ENCODE data around the gene SAMD8. TPM values are rescaled to one million over a fixed set of nuclear protein-coding genes. Genes with fewer than 3 reads are reported as not detected.

The SAMD8 gene
- total and polyA plus RNA-seq, 10 of the 15 experiments (the other 5 are each of a cell fraction or from before 2014, with no cell fraction given): 2.8 to 26.0 (median 9.3) TPM

GRCh38 chr10:75136346-75136745 is 24.9 kb downstream of the SAMD8 start:
- no peak for TF ChIP-seq CREB1 (IDR thresholded peaks at IDR 0.05; ENCODE audit: low read depth)
- TF ChIP-seq MYC (IDR thresholded peaks at IDR 0.05; ENCODE audit: insufficient read depth, insufficient read length, insufficient replicate concordance, low read length, severe bottlenecking): no peak
- TF ChIP-seq NFYB (IDR thresholded peaks at IDR 0.05; ENCODE audit: insufficient read depth, low read depth, low read length): no peak
- no peak for TF ChIP-seq STAT3 (IDR thresholded peaks at IDR 0.05; ENCODE audit: low read depth, low read length)
- TF ChIP-seq FOXK2 (IDR thresholded peaks at IDR 0.05): no peak
- TF ChIP-seq CBFB (IDR thresholded peaks at IDR 0.05; ENCODE audit: low read depth): no peak
- Histone ChIP-seq H3K4me3 (no peak overlapping the region), H3K9me3 (replicated peaks; ENCODE audit: control insufficient read depth, insufficient read depth, low read length) (no peaks in the 10 kb centered on the region), H3K36me3 (ENCODE audit: control insufficient read depth in 2 of 2, insufficient read depth in 2 of 2, low read length in 1 of 2) (no peaks in the 10 kb centered on the region), H3K4me2 (ENCODE audit: control insufficient read depth, insufficient read depth) (no peak overlapping the region; the same call in 1 of the 2 replicates), H4K20me1 (ENCODE audit: control insufficient read depth, insufficient read depth) (no peaks in the 10 kb centered on the region), H3K4me1 (ENCODE audit: control insufficient read depth, insufficient read depth, low read length) (peaks cover 12% of the 10 kb centered on the region), H3K27me3 (replicated peaks in 1 of 2; ENCODE audit: control insufficient read depth in 2 of 2, insufficient read depth in 2 of 2, low read length in 1 of 2) (no peaks in the 10 kb centered on the region), H3K27ac (ENCODE audit: control insufficient read depth, insufficient read depth) (no peak overlapping the region), H3K9ac (ENCODE audit: control insufficient read depth, insufficient read depth, low read length) (no peak overlapping the region), H2AFZ (ENCODE audit: control insufficient read depth, low read depth, low read length) (no peak overlapping the region), H3K79me2 (ENCODE audit: control insufficient read depth, insufficient read depth, low read length) (peaks cover 46% of the 10 kb centered on the region)
- DNase-seq (ENCODE audit: low read depth, low spot score) (no peak), ATAC-seq (peak; percentile 46), FAIRE-seq (no peak)
- CTCF ChIA-PET: interaction anchor here (0.8 to 1.7 kb wide), 6 partner anchors 11 to 854 kb away, joined by 3 to 7 read pairs (median 4); no protein-coding TSS in a partner anchor
- intact Hi-C loops (cut with micrococcal nuclease; ENCODE audit: unreplicated experiment): no loop called here
- BruUV-seq (replicated peaks): no TSS peak
- SMC1A ChIA-PET (ENCODE audit: uncharacterized antibody, unreplicated experiment): interaction anchor here (0.6 to 1.6 kb wide), 7 partner anchors 10 to 1031 kb away, joined by 3 to 6 read pairs (median 3); no protein-coding TSS in a partner anchor
- RAD21 ChIA-PET (ENCODE audit: unreplicated experiment): interaction anchor here (0.7 to 1.2 kb wide), 4 partner anchors 22 to 1256 kb away, joined by 3 to 4 read pairs (median 3); partner anchors contain the start of gene SAMD8
- in situ Hi-C loops (cut with MboI): no loop called here
- 100% methylated on average over 1 of the region's 1 CpG for WGBS (ENCODE audit: insufficient coverage, insufficient replicate concordance, low lambda C conversion rate, missing lambda C conversion rate)
- POLR2A ChIA-PET: interaction anchor here (0.6 kb wide), 2 partner anchors 50 to 101 kb away, joined by 3 to 5 read pairs; no protein-coding TSS in a partner anchor

Data from GM12878 (cell line).